Chondrocyte (in vitro differentiated cells): ENCODE data around the gene AGBL2. TPM values are rescaled to one million over a fixed set of nuclear protein-coding genes. Genes with fewer than 3 reads are reported as not detected.

Experiments
- DNase-seq: peaks from one replicate; pipeline ENCODE4 v3.0.0; 2021; ENCODE audit warnings: mixed read lengths, low spot score
- H3K27ac Mint-ChIP-seq: one replicate; pipeline ENCODE4 v1.8.0; 2021; ENCODE audit warnings: mild to moderate bottlenecking, moderate library complexity, mixed read lengths; ENCODE audit not compliant: unreplicated experiment
- H3K27me3 Mint-ChIP-seq: 2 replicates; pipeline ENCODE4 v1.8.0; 2021; ENCODE audit warnings: low read depth, mixed read lengths
- H3K36me3 Mint-ChIP-seq: 2 replicates; pipeline ENCODE4 v1.8.0; 2021; ENCODE audit warnings: low read depth, mixed read lengths
- H3K4me1 Mint-ChIP-seq: 2 replicates; pipeline ENCODE4 v1.8.0; 2021; ENCODE audit warnings: low read depth, mild to moderate bottlenecking, mixed read lengths
- H3K4me3 Mint-ChIP-seq: one replicate; pipeline ENCODE4 v1.8.0; 2021; ENCODE audit warnings: mild to moderate bottlenecking, moderate library complexity, mixed read lengths; ENCODE audit not compliant: unreplicated experiment
- H3K9me3 Mint-ChIP-seq: 2 replicates; pipeline ENCODE4 v1.8.0; 2021; ENCODE audit warnings: low read depth, mixed read lengths
- total RNA-seq: library from RNA; stranded (reverse); gene quantifications from 3 replicates; pipeline ENCODE4 v1.2.1, GENCODE V29; 2021
- TF ChIP-seq, protein P1 (sequence below): fragments of 200-600 bp; sonication (generic); IDR thresholded peaks from 2 replicates; pipeline ENCODE4 v1.5.0; 2021; ENCODE audit warnings: antibody characterized with exemption, mild to moderate bottlenecking, moderate library complexity

The AGBL2 gene
- total RNA-seq, 1 donor from 2014 or later = 0.40 TPM

DNA sequence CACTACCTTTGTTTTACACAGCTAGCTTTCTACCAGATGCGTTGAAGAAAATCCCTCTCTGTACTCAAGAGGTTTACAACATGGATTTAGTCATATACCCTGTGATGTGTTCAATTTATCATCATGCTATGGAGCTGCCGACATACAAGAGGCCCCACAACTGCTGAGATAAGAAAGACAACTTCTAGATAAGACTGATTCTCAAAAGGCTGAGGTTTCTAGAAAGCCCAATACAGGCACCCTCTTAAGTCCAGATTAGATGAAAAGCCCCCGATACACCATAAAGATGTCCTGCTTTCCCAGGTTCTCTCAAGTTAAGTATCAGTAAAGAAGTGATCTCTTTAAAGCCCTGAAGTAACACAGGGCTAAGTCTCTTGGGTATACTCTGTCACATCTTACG lies 87.1 kb downstream of the AGBL2 start:
- DNase-seq = no peak
- no peak overlapping the region for H3K27ac Mint-ChIP-seq
- H3K4me3 Mint-ChIP-seq = no peak overlapping the region
- TF ChIP-seq, protein P1, sequence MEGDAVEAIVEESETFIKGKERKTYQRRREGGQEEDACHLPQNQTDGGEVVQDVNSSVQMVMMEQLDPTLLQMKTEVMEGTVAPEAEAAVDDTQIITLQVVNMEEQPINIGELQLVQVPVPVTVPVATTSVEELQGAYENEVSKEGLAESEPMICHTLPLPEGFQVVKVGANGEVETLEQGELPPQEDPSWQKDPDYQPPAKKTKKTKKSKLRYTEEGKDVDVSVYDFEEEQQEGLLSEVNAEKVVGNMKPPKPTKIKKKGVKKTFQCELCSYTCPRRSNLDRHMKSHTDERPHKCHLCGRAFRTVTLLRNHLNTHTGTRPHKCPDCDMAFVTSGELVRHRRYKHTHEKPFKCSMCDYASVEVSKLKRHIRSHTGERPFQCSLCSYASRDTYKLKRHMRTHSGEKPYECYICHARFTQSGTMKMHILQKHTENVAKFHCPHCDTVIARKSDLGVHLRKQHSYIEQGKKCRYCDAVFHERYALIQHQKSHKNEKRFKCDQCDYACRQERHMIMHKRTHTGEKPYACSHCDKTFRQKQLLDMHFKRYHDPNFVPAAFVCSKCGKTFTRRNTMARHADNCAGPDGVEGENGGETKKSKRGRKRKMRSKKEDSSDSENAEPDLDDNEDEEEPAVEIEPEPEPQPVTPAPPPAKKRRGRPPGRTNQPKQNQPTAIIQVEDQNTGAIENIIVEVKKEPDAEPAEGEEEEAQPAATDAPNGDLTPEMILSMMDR = no peak
- H3K4me1 Mint-ChIP-seq = no peaks in the 10 kb centered on the region
- no peaks in the 10 kb centered on the region for H3K9me3 Mint-ChIP-seq
- peaks cover 33% of the 10 kb centered on the region for H3K36me3 Mint-ChIP-seq
- no peaks in the 10 kb centered on the region for H3K27me3 Mint-ChIP-seq

DNA sequence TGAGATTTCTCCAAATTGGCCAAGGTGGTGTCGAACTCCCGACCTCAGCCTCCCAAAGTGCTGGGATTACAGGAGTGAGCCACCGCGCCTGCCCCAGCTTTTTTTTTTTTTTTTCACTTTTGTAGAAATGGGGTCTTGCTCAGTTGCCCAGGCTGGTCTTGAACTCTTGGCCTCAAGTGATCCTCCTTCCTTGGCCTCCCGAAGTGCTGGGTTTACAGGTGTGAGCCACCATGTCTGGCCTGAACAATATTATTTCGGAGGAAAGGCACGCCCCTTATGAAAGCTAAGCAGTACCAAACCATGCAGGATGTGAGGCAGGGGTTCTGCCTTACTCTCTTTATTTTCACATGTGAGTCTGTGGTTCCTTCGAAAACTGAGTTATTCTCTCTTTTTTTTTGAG lies 88.9 kb downstream of the AGBL2 start:
- H3K27ac Mint-ChIP-seq = no peak overlapping the region
- H3K9me3 Mint-ChIP-seq = no peaks in the 10 kb centered on the region
- no peak overlapping the region for H3K4me3 Mint-ChIP-seq
- no peaks in the 10 kb centered on the region for H3K4me1 Mint-ChIP-seq
- no peaks in the 10 kb centered on the region for H3K27me3 Mint-ChIP-seq
- TF ChIP-seq, protein P1 = no peak
- H3K36me3 Mint-ChIP-seq = peaks cover 30% of the 10 kb centered on the region
- DNase-seq = no peak

DNA sequence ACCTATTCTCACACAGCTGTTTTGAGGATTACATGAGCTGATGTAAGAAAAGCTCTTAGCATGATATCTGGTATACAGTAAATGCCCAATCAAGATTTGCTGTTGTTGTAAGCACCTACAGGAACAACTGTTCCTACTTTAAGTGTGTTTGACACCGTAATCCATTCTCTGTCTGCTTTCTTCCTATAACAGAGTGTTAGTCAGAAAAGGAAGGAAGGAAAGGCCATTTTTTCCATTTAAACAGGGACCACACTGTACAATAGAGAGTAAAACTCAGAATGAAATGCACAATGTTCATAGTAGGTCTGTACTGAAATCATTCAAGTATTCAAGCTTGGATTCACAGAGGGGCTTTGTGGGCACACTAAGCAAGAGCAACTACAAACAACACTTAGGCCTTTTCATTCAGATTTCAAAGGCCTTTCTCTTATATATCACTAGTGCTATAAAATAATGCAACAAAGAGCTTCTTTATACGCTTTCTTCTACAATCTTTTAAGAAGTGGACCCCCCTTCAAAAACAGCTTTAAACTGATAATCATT lies 94.3 kb downstream of the AGBL2 start:
- TF ChIP-seq, protein P1 = no peak
- H3K36me3 Mint-ChIP-seq = peaks cover 13% of the 10 kb centered on the region
- H3K4me1 Mint-ChIP-seq = peaks cover 14% of the 10 kb centered on the region
- H3K4me3 Mint-ChIP-seq = no peak overlapping the region
- no peak for DNase-seq
- H3K27me3 Mint-ChIP-seq = no peaks in the 10 kb centered on the region
- H3K27ac Mint-ChIP-seq = no peak overlapping the region
- H3K9me3 Mint-ChIP-seq = no peaks in the 10 kb centered on the region

DNA sequence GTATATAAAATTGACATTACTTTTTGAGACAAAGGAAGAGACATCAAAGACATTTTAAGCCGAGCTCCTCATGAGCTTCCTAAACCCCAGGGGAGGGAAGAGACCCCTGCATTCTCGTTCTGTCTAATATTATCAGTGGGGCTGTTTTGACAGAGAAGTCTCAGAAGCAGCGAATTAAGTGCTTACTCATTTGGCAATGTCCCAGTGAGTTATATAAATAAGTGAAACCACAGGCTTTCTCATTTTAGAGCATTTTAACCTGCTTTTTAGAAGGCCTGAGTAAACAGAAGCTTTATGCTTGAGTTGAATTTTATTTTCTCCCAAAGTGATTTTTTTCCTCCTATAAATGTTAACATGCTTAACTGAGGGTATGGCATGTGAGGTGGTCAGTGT lies 97.8 kb downstream of the AGBL2 start:
- Mint-ChIP-seq H3K4me3 (no peak overlapping the region), H3K27me3 (no peaks in the 10 kb centered on the region), H3K27ac (no peak overlapping the region), H3K9me3 (no peaks in the 10 kb centered on the region), H3K36me3 (peaks cover 9% of the 10 kb centered on the region), H3K4me1 (peaks cover 14% of the 10 kb centered on the region)
- DNase-seq = no peak
- TF ChIP-seq, protein P1 = peak; percentile 31

DNA sequence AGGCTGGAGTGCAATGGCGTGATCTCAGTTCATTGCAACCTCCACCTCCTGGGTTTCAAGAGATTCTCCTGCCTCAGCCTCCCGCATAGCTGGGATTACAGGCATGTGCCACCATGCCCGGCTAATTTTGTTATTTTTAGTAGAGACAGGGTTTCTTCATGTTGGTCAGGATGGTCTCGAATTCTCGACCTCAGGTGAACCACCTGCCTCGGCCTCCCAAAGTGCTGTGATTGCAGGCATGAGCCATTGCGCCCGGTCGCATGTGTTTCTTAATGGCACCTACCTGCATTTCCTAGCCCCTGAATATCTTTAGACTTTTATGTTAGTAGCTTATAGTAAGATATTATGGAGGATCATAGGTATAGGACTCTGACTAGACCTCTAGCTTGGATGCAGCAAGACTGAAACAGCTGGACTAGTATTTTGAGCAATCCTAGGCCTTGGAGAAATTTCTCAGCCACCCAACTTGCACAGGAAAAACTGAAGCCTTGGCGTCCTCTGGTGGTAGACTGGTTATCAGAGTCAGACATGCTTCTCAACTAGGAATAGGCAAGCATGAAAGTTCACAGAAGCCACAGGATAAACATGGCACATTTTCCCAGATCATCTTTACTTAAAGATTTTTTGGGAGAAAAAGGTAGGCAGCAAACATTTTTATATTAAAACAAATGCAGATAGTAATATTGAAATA lies 98.3 kb downstream of the AGBL2 start:
- no peaks in the 10 kb centered on the region for H3K9me3 Mint-ChIP-seq
- H3K27ac Mint-ChIP-seq = no peak overlapping the region
- TF ChIP-seq, protein P1 = peak; percentile 82
- peaks cover 14% of the 10 kb centered on the region for H3K4me1 Mint-ChIP-seq
- no peaks in the 10 kb centered on the region for H3K27me3 Mint-ChIP-seq
- peaks cover 9% of the 10 kb centered on the region for H3K36me3 Mint-ChIP-seq
- DNase-seq = no peak
- H3K4me3 Mint-ChIP-seq = no peak overlapping the region
